GM12864 (cell line): ENCODE results near the gene NCS1.
"Not testable (repeated sequence)": the region's sequence is repeated elsewhere in the genome, so short reads cannot be mapped to it uniquely, and the experiment has no call there.

Source experiments
- DNase-seq: peaks from one replicate; pipeline ENCODE4 v3.0.0-alpha.2; 2011; ENCODE audit warnings: low read depth
- H3K4me3 ChIP-seq: 2 replicates; pipeline ENCODE4 v1.5.1; 2011; ENCODE audit warnings: mild to moderate bottlenecking, low read depth, low read length, control low read depth
- TF ChIP-seq, protein P1 (sequence below): IDR thresholded peaks from 2 replicates; pipeline ENCODE4 v1.5.1; 2011; ENCODE audit warnings: low read depth, mild to moderate bottlenecking, moderate library complexity, low read length, control low read depth, inconsistent platforms; ENCODE audit errors: missing control alignments

NCS1 gene

DNA sequence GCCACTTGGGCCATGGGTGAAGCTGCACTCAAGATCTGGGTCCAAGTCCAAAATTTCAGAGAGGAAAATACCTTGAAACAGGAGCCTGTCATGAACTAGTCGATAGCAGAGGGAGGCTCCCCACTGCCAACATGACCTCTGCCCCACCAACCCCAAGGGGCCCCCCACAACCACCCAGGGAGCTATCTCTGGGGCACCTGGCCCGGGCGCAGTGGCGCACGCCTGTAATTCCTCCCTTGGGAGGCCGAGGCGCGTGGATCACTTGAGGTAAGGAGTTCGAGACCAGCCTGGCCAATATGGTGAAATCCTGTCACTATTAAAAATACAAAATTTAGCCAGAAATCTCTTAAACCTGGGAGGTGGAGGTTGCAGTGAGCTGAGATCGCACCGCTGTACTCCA is 73.3 kb downstream of the NCS1 start:
- no peak for DNase-seq
- H3K4me3 ChIP-seq, result no peak overlapping the region
- TF ChIP-seq, protein P1, sequence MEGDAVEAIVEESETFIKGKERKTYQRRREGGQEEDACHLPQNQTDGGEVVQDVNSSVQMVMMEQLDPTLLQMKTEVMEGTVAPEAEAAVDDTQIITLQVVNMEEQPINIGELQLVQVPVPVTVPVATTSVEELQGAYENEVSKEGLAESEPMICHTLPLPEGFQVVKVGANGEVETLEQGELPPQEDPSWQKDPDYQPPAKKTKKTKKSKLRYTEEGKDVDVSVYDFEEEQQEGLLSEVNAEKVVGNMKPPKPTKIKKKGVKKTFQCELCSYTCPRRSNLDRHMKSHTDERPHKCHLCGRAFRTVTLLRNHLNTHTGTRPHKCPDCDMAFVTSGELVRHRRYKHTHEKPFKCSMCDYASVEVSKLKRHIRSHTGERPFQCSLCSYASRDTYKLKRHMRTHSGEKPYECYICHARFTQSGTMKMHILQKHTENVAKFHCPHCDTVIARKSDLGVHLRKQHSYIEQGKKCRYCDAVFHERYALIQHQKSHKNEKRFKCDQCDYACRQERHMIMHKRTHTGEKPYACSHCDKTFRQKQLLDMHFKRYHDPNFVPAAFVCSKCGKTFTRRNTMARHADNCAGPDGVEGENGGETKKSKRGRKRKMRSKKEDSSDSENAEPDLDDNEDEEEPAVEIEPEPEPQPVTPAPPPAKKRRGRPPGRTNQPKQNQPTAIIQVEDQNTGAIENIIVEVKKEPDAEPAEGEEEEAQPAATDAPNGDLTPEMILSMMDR, result no peak

GRCh38 chr9:130246126-130246525 is 73.9 kb downstream of the NCS1 start:
- no peak overlapping the region for H3K4me3 ChIP-seq
- DNase-seq, result no peak
- TF ChIP-seq, protein P1, result no peak

DNA sequence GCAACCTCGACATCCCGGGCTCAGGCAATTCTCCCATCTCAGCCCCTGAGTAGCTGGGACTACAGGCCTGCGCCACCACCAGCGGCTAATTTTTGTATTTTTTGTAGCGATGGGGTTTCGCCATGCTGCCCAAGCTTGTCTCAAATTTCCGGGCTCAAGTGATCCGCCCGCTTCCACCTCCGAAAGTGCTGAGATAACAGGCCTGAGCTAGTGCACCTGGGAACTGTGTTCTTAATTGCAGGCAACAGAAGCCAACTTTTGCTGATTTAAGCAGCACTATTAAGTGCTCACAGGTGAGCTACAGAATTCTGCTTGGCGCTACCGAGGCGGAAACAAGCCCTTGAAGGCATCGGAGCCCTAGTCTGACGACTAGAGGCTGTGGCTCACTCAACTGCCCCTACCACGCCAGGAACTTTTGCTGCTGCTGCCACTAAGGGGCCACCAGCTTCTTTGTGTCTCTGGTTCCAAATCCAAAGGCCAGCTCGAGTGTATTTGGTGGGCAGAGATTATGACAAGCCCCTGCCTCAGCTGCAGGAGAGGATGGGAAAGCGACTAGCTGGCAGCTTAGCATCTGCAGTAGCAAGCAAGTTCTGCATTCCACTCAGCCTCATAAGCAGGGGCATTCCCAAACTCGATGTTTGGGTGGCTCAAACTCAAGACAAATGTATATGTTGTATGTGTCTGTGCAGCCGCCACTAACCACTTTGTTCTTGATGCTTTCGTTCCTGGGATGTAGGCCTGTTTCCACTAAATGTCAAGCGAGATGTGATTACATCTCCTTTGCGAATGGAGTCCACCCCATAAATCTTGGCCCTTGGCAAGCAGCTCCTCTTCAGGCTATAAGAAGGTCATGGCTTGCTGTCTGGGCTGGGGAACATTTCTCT is 82.8 kb downstream of the NCS1 start:
- DNase-seq, result no peak
- TF ChIP-seq, protein P1, result no peak
- H3K4me3 ChIP-seq, result no peak overlapping the region

GRCh38 chr9:130255631-130256134 is 83.5 kb downstream of the NCS1 start:
- H3K4me3 ChIP-seq, result no peak overlapping the region
- DNase-seq, result no peak
- TF ChIP-seq, protein P1, result no peak

DNA sequence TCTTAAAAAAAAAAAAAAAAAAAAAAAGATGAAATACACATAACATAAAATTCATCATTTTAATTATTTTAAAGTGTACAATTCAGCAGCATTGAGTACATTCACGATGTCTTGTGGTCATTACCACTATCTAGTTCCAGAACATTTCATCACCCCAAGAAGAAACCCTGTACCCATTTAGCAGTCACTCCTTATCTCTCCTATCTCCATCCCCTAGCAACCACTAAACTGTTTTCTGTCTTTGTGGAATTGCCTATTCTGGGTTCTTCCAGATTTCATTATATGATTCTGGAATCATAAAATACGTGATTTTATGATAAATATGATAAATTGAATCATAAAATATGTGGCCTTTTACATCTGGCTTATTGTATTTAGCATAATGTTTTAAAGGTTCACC is 84.4 kb downstream of the NCS1 start:
- no peak overlapping the region for H3K4me3 ChIP-seq
- no peak for DNase-seq
- TF ChIP-seq, protein P1, result no peak

DNA sequence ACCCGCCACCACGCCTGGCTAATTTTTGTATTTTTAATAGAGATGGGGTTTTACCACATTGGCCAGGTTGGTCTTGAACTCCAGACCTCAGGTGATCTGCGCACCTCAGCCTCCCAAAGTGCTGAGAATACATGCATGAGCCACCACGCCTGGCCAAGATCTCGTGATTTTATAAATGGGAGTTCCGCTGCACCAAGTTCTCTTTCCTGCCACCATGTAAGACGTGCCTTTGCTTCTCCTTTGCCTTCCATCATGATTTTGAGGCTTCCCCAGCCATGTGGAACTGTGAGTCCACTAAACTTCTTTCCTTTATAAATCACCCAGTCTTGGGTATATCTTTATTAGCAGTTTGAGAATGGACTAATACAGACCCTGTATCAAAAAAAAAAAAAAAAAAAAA is 85.9 kb downstream of the NCS1 start:
- not testable (repeated sequence) for H3K4me3 ChIP-seq, DNase-seq

GRCh38 chr9:130259044-130259443 is 86.8 kb downstream of the NCS1 start:
- no peak for DNase-seq
- no peak overlapping the region for H3K4me3 ChIP-seq
- TF ChIP-seq, protein P1, result no peak
